ENCODE data around the gene EEPD1. TPM values are rescaled to one million over a fixed set of nuclear protein-coding genes. Genes with fewer than 3 reads are reported as not detected.

Gene EEPD1
- total and polyA plus RNA-seq, 11 donors, result 3.7 to 12.2 (median 7.7) TPM

GRCh38 chr7:36167403-36168050 lies 14.5 kb downstream of the EEPD1 start:
- ATAC-seq, result no peak

GRCh38 chr7:36171503-36171902 lies 18.4 kb downstream of the EEPD1 start:
- no peak for ATAC-seq
- peaks cover 0 to 20% (median 8%) of the 10 kb centered on the region in 12 donors for H3K4me1 ChIP-seq
- H3K9me3 ChIP-seq, result no peaks in the 10 kb centered on the region
- H3K36me3 ChIP-seq, result no peaks in the 10 kb centered on the region
- intact Hi-C loops (cut with DNase I), result no loop called here
- WGBS, 4 donors, result 38 to 95% (median 55%) methylated on average over 2 of the region's 2 CpGs
- DNase-seq, result no peak
- TF ChIP-seq CTCF (IDR thresholded peaks at IDR 0.05), result no peak
- no peak for TF ChIP-seq POLR2A (IDR thresholded peaks at IDR 0.05)
- no peak overlapping the region for H3K27ac ChIP-seq
- H3K27me3 ChIP-seq, result no peaks in the 10 kb centered on the region
- no peak overlapping the region for H3K4me3 ChIP-seq

More at GRCh38 chr7:36167403-36168050, 14.5 kb downstream of the EEPD1 start:
- Histone ChIP-seq H3K9me3 (no peaks in the 10 kb centered on the region), H3K4me1 (peaks cover 0 to 20% (median 0%) of the 10 kb centered on the region in 12 donors), H3K4me3 (no peak overlapping the region), H3K27ac (no peak overlapping the region), H3K36me3 (peaks cover 0 to 6% (median 0%) of the 10 kb centered on the region in 9 donors), H3K27me3 (no peaks in the 10 kb centered on the region)
- 92 to 97% (median 94%) methylated on average over 12 of the region's 12 CpGs for WGBS, 4 donors
- intact Hi-C loops (cut with DNase I), result loop anchor here in 1 of 10 donors (10.0 kb wide), 1 partner anchor 117 kb away; no protein-coding TSS in a partner anchor
- DNase-seq, result no peak
- TF ChIP-seq POLR2A (IDR thresholded peaks at IDR 0.05), result no peak
- TF ChIP-seq CTCF (IDR thresholded peaks at IDR 0.05), result no peak

- Histone ChIP-seq H3K36me3 (no peaks in the 10 kb centered on the region), H3K27ac (peak overlapping the region in 9 of 12 donors; percentile 11 to 75 (median 40)), H3K27me3 (no peaks in the 10 kb centered on the region), H3K4me1 (peaks cover 0 to 36% (median 10%) of the 10 kb centered on the region in 12 donors), H3K4me3 (no peak overlapping the region), H3K9me3 (no peaks in the 10 kb centered on the region)
- TF ChIP-seq POLR2A (IDR thresholded peaks at IDR 0.05) (no peak), CTCF (IDR thresholded peaks at IDR 0.05) (no peak)
- ATAC-seq, result peak; percentile 50 to 90 (median 78)
- intact Hi-C loops (cut with DNase I), result no loop called here
- WGBS, 4 donors, result 54 to 71% (median 66%) methylated on average over 7 to 8 of the region's 8 CpGs
- DNase-seq, result peak; percentile 49 to 73 (median 57)
Observed at GRCh38 chr7:36175886-36176285, 22.8 kb downstream of the EEPD1 start.

- Histone ChIP-seq H3K9me3 (no peaks in the 10 kb centered on the region), H3K27ac (peak overlapping the region in 2 of 12 donors; percentile 67 to 75), H3K4me3 (no peak overlapping the region), H3K4me1 (peaks cover 0 to 31% (median 10%) of the 10 kb centered on the region in 12 donors), H3K36me3 (no peaks in the 10 kb centered on the region), H3K27me3 (no peaks in the 10 kb centered on the region)
- DNase-seq (no peak), ATAC-seq (no peak)
- WGBS, 4 donors, result 67 to 82% (median 77%) methylated on average over 4 of the region's 4 CpGs
- TF ChIP-seq POLR2A (IDR thresholded peaks at IDR 0.05), result no peak
- no peak for TF ChIP-seq CTCF (IDR thresholded peaks at IDR 0.05)
- intact Hi-C loops (cut with DNase I), result no loop called here
Observed at GRCh38 chr7:36176697-36177096, 23.6 kb downstream of the EEPD1 start.
